ENCODE measurements around the gene UBE2J2. TPM values are rescaled to one million over a fixed set of nuclear protein-coding genes. Genes with fewer than 3 reads are reported as not detected.

UBE2J2 gene
- total and polyA plus RNA-seq, 2 of the 8 experiments (the other 6 are each of a cell fraction or from before 2014, with no cell fraction given): 33.6 to 67.9 TPM

- H3K36me3 ChIP-seq (ENCODE audit: control insufficient read depth in 2 of 4, insufficient read depth in 4 of 4, low read length in 3 of 4): peaks cover 2 to 36% (median 16%) of the 10 kb centered on the region in 4 experiments; a peak in 7 of 8 replicates
- no peak overlapping the region for H3K4ac ChIP-seq (replicated peaks; ENCODE audit: insufficient read length, low read depth, low read length)
- no peak overlapping the region; the same call in 1 of the 2 replicates for H4K8ac ChIP-seq (ENCODE audit: extremely low read depth, insufficient read depth, low read length)
- no peak overlapping the region for H3K23ac ChIP-seq (ENCODE audit: insufficient read length)
- POLR2A ChIA-PET (ENCODE audit: partially characterized antibody): interaction anchor here (4.3 kb wide), 1 partner anchor 8 kb away, joined by 15 read pairs; no protein-coding TSS in a partner anchor
- no peak overlapping the region for H2BK5ac ChIP-seq (ENCODE audit: low read depth, low read length)
- peaks cover 3 to 14% of the 10 kb centered on the region in 2 experiments for H4K20me1 ChIP-seq (replicated peaks in 1 of 2; ENCODE audit: control insufficient read depth in 1 of 2, insufficient read depth in 2 of 2, low read length in 2 of 2)
- DNase-seq (ENCODE audit: low read depth in 1 of 2, low spot score in 2 of 2) (no peak), FAIRE-seq (no peak)
- H3K79me1 ChIP-seq (ENCODE audit: low read depth, low read length): peaks cover 5% of the 10 kb centered on the region; the same call in 1 of the 2 replicates
- H2BK12ac ChIP-seq (ENCODE audit: low read depth, low read length): no peak overlapping the region
- H3K27ac ChIP-seq (ENCODE audit: low read depth, low read length): no peak overlapping the region
- WGBS, 2 experiments (ENCODE audit: extremely low coverage in 1 of 2, insufficient coverage in 1 of 2, insufficient read length in 1 of 2, insufficient replicate concordance in 2 of 2, low coverage in 1 of 2, low lambda C conversion rate in 2 of 2, missing lambda C conversion rate in 1 of 2): 96% methylated on average over 30 of the region's 36 CpGs; no CpG with 5 or more reads in 1 of the 2 experiments
- no peak overlapping the region for H4K5ac ChIP-seq (ENCODE audit: insufficient read length, low read depth, low read length)
- H2AK5ac ChIP-seq (ENCODE audit: low read depth, low read length): no peak overlapping the region
- CTCF ChIA-PET (ENCODE audit: partially characterized antibody): interaction anchor here (1.1 to 2.3 kb wide), 6 partner anchors 11 to 96 kb away, joined by 3 to 9 read pairs (median 3); no protein-coding TSS in a partner anchor
- no peak overlapping the region for H3K14ac ChIP-seq (ENCODE audit: insufficient read length)
- H3K4me1 ChIP-seq (replicated peaks in 1 of 4; ENCODE audit: control insufficient read depth in 3 of 4, insufficient read depth in 4 of 4, low read length in 3 of 4): no peaks in the 10 kb centered on the region; a peak in 1 of 7 replicates
- H3K9me3 ChIP-seq (ENCODE audit: insufficient read depth in 2 of 2, low read depth in 1 of 2, low read length in 1 of 2): no peaks in the 10 kb centered on the region
- no peak overlapping the region for H3K4me2 ChIP-seq (ENCODE audit: insufficient read depth in 1 of 2, low read depth in 2 of 2, low read length in 2 of 2)
- H2BK15ac ChIP-seq (ENCODE audit: low read length): no peak overlapping the region
- no peaks in the 10 kb centered on the region for H3K23me2 ChIP-seq (ENCODE audit: low read depth, low read length)
- no peak overlapping the region for H2BK20ac ChIP-seq (ENCODE audit: low read length)
- H3K56ac ChIP-seq (replicated peaks; ENCODE audit: insufficient read length, low read depth, low read length): no peak overlapping the region
- H3K27me3 ChIP-seq (replicated peaks in 1 of 4; ENCODE audit: control insufficient read depth in 3 of 4, extremely low read depth in 1 of 4, insufficient read depth in 3 of 4, low read length in 3 of 4): no peaks in the 10 kb centered on the region
- no peak overlapping the region for H4K91ac ChIP-seq (replicated peaks; ENCODE audit: insufficient read length, low read length)
- H2BK120ac ChIP-seq (replicated peaks; ENCODE audit: low read depth, low read length): no peak overlapping the region
- no peak overlapping the region for H3K4me3 ChIP-seq (ENCODE audit: extremely low read depth in 1 of 4, insufficient read depth in 2 of 4, low read depth in 3 of 4, low read length in 4 of 4)
- no peak overlapping the region for H3K9ac ChIP-seq (replicated peaks in 1 of 4; ENCODE audit: extremely low read depth in 1 of 4, low read depth in 3 of 4, low read length in 3 of 4)
- no peak overlapping the region for H3K18ac ChIP-seq (ENCODE audit: extremely low read depth, low read length)
- no peaks in the 10 kb centered on the region for H3K79me2 ChIP-seq (ENCODE audit: control insufficient read depth in 1 of 2, insufficient read depth in 2 of 2, low read length in 2 of 2)
- no peak overlapping the region for H2AFZ ChIP-seq (ENCODE audit: low read length)
- TF ChIP-seq PHF8 (conservative IDR thresholded peaks at IDR 0.05; ENCODE audit: low read depth, low read length): no peak
- TF ChIP-seq GTF2F1 (IDR thresholded peaks at IDR 0.05; ENCODE audit: borderline replicate concordance, low read depth, low read length): no peak
- TF ChIP-seq MAFK (IDR thresholded peaks at IDR 0.05; ENCODE audit: low read depth, low read length): no peak
- TF ChIP-seq YY1 (IDR thresholded peaks at IDR 0.05; ENCODE audit: low read depth, low read length): no peak
- no peak for TF ChIP-seq RFX5 (IDR thresholded peaks at IDR 0.05; ENCODE audit: borderline replicate concordance, low read depth, low read length)
- no peak for TF ChIP-seq SP1 (IDR thresholded peaks at IDR 0.05; ENCODE audit: low read depth, low read length)
- no peak for TF ChIP-seq SAP30 (IDR thresholded peaks at IDR 0.05; ENCODE audit: insufficient read depth, insufficient replicate concordance, low read length)
- no peak for TF ChIP-seq JUN (IDR thresholded peaks at IDR 0.05; ENCODE audit: low read depth, low read length)
- TF ChIP-seq SIRT6 (IDR thresholded peaks at IDR 0.05; ENCODE audit: low read length): no peak
- TF ChIP-seq KDM4A (IDR thresholded peaks at IDR 0.05; ENCODE audit: low read depth, low read length, severe bottlenecking): no peak
- TF ChIP-seq EP300 (IDR thresholded peaks at IDR 0.05; ENCODE audit: borderline replicate concordance in 1 of 2, low read depth in 2 of 2, low read length in 2 of 2): no peak
- TF ChIP-seq CTBP2 (IDR thresholded peaks at IDR 0.05; ENCODE audit: borderline replicate concordance, insufficient read depth, insufficient read length, low read length): no peak
These were observed 55.0 kb downstream of the UBE2J2 start for GRCh38 chr1:1218524-1219200.

Measured in H1 (cell line).